ENCODE data around the gene XIRP2.

The XIRP2 gene

DNA sequence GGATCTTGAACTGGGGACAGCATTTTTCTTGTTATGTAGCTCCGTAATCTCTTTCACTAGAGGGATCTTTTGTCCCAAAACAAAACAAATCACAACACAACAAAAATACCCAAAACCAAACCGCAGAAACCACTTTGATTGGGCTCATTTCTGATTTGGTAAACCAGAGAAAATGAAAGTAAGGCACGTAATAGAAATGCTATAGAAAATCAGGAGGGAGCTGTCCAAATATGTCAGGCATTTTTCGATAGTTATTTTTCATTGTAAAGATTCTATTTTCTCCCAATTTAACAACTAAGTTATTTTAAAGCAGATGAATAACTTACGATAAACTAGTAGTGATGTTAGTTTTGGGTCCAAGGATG lies 406.5 kb downstream of the XIRP2 start:
- no peak for DNase-seq

DNA sequence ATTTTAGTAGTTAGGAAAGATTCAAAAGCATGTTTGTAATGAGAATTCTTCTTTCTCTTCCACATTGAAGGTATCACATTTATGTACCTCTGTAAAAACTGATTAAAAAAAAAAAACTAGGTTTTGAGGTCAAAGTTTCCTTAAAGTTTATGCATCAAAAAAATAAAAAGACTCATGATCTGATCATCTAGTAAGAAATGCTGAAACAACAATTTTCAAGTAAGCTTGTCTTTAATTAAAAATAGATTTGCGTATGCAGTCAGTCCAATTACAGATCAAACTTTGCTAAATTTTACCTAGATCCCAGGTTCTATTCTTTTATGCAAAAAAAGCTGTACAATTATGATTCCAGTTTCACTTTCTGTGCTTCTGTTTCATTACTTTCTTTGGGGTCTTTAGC lies 409.0 kb downstream of the XIRP2 start:
- DNase-seq = no peak

DNA sequence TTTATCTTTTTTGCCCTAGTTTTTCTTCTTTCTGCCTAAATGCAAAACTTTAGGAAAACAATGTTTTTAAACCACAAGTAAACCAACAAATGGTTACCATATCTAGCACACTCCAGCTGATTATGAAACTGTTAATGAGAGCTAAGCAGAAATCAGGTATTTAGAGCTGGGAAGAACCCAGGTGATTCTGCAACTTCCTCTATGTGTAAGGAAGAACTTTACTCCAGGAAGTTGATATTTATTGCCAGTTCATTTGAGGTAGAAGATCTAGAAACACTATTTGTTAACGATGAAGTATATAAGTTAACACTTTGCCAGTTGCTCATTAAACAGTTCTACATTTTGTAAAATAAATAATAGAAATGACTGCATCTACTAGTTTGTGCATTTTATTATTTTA lies 409.7 kb downstream of the XIRP2 start:
- no peak for DNase-seq
